Stimulated activated CD4-positive, alpha-beta T cell treated with anti-CD3 and anti-CD28 coated beads, Interleukin-15, amount 100 ng/mL, for 48 hours (primary cell): Measurements from ENCODE around the gene SUZ12.
"Not testable (repeated sequence)": the region's sequence is repeated elsewhere in the genome, so short reads cannot be mapped to it uniquely, and the experiment has no call there.

Experiments used
- DNase-seq, 2 donors: peaks; one replicate each; pipeline ENCODE4 v3.0.0-alpha.2; 2020; ENCODE audit warnings: low read depth in 2 of 2

SUZ12 gene

GRCh38 chr17:32040246-32040645 lies 103.4 kb downstream of the SUZ12 start:
- not testable (repeated sequence) for DNase-seq

GRCh38 chr17:32041306-32041875 lies 104.6 kb downstream of the SUZ12 start:
- DNase-seq: not testable (repeated sequence)

GRCh38 chr17:32042266-32042665 lies 105.5 kb downstream of the SUZ12 start:
- not testable (repeated sequence) for DNase-seq

GRCh38 chr17:32045611-32046010 lies 108.8 kb downstream of the SUZ12 start:
- not testable (repeated sequence) for DNase-seq

- DNase-seq: not testable (repeated sequence)
Observed at GRCh38 chr17:32047663-32048062, 110.9 kb downstream of the SUZ12 start.
